ENCODE measurements around the gene BTBD9.
"Not testable (repeated sequence)": the region's sequence is repeated elsewhere in the genome, so short reads cannot be mapped to it uniquely, and the experiment has no call there.

BTBD9 gene

DNA sequence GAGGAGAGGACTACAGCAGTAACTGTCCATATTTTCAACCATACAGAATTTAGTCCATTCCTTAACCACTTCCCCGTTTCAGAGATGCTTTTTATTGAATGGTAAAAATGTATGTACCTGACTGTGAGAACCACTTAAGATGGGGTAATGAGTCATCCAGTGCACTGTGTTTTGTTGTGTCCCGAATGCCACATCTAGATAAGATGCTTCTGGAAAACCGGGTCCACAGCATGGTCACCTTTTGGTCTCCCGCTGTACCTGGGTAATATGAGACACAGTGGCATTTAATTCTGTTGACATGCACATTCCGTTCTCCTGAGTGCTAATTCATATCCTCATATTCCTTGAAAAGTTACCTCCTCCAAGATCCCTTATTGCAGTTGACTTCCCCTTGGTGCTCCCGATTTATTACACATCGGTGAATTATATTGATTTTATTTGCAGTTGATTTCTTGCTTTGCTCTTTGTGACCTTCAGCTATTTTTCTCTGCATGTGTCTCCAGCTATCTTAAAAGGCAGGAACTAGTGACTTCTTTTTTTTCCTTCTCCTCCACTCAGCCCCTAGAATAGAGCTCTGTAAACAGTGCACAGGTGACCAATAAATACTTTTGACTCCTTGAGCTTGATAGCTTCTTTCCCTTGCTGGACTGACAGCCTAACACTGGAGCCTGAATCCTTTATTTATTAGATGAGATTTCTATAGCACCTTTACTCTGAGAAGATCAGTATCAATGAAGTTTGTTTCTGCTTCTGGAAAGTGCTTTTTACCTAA, 505.6 kb downstream of the BTBD9 start:
- DNase-seq (ENCODE audit: low read depth), result no peak
- TF ChIP-seq CTCF (IDR thresholded peaks at IDR 0.05; ENCODE audit: insufficient read depth, low read depth, low read length, missing control alignments), result no peak
- no peak overlapping the region for H3K4me3 ChIP-seq (ENCODE audit: low read length)

DNA sequence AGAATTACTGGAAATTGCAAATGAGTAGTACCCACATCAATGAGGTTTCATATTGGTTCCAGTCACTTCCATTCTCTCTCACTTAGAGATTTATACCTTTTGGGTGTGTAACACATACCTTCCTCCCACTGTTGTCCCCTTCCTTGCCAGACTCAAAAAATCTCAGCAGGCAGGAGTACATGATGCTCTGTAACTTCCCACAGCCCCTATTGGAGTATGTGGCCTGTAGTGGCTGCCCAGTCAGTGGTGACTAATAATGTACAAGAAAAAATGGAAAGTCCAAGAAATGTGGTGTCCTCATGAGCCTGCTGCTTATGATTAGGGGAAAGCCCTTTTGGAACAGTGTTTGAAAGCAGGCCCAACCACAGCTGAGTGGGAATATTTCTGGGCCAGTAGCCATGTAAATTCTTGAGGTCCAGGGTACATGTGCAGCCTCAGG, 508.2 kb downstream of the BTBD9 start:
- H3K4me3 ChIP-seq (ENCODE audit: low read length), result no peak overlapping the region
- no peak for TF ChIP-seq CTCF (IDR thresholded peaks at IDR 0.05; ENCODE audit: insufficient read depth, low read depth, low read length, missing control alignments)
- DNase-seq (ENCODE audit: low read depth), result peak; percentile 51

DNA sequence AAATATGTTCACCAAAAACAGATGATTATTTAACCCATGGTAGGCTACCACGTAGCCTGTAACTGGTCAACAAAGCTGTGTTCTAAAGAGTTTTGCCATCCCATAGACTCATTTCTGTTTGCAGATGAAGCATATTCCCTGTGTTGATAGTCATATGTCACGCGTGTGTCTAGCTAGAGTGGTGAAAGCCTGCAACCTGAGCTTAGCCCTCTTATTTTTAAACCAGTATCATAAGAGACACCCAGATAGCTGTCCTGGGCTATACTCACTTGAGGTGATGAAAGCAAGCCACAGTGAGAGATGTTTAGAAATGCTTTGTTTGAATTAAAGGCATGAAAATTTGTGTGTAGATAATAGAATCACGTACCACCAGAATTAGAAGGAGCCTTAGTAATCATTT, 512.4 kb downstream of the BTBD9 start:
- no peak for DNase-seq (ENCODE audit: low read depth)
- H3K4me3 ChIP-seq (ENCODE audit: low read length), result no peak overlapping the region
- TF ChIP-seq CTCF (IDR thresholded peaks at IDR 0.05; ENCODE audit: insufficient read depth, low read depth, low read length, missing control alignments), result no peak

DNA sequence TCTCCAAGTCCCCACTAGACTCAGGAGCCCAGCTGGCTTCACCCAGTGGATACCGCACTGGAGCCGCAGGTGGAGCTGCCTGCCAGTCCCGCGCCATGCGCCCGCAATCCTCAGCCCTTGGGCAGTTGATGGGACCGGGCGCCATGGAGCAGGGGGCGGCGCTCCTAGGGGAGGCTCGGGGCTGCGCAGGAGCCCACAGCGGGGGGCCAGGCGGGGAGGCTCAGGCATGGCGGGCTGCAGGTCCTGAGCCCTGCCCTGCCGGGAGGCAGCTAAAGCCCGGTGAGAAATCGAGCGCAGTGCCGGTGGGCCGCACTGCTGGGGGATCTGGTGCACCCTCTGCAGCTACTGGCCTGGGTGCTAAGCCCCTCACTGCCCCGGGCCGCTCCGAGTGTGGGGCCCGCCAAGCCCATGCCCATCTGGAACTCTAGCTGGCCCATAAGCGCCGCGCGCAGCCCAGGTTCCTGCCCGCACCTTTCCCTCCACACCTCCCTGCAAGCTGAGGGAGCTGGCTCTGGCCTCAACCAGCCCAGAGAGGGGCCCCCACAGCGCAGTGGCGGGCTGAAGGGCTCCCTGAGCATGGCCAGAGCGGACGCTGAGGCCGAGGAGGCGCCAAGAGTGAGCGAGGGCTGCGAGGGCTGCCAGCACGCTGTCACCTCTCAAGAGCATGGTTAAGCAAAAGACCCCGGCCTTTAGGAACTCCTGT, 515.4 kb downstream of the BTBD9 start:
- not testable (repeated sequence) for H3K4me3 ChIP-seq (ENCODE audit: low read length); DNase-seq (ENCODE audit: low read depth)

DNA sequence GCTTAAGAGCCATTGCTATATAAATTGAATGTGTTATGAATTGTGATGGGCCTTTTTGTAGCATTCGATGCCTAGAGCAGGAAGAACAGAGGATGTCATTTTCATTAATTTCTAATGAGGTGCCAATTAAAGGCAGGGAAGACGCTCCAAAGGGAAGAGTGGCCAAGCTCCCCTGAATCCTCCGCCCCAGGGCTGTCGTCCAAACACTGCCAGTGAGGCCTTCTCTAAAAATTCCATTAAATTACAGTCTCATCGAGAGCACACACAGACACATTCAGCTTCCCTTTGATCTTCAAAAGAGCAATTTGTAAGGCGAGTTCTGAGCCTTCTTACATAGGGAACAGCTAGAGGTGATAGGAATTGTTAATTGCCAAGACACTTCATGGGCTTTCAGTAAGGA, 520.2 kb downstream of the BTBD9 start:
- no peak for TF ChIP-seq CTCF (IDR thresholded peaks at IDR 0.05; ENCODE audit: insufficient read depth, low read depth, low read length, missing control alignments)
- no peak for DNase-seq (ENCODE audit: low read depth)
- H3K4me3 ChIP-seq (ENCODE audit: low read length), result no peak overlapping the region

- DNase-seq (ENCODE audit: low read depth), result no peak
- H3K4me3 ChIP-seq (ENCODE audit: low read length), result no peak overlapping the region
- TF ChIP-seq CTCF (IDR thresholded peaks at IDR 0.05; ENCODE audit: insufficient read depth, low read depth, low read length, missing control alignments), result no peak
Measured at GRCh38 chr6:38118791-38119365, 520.9 kb downstream of the BTBD9 start.
